A673 (cell line): Measurements from ENCODE around the gene CORO7.

Experiments used
- CTCF ChIP-seq: fragments of 300-800, 200-600 bp; sonication (generic); conservative IDR thresholded peaks from 2 replicates; pipeline ENCODE4 v1.5.1; 2017; ENCODE audit warnings: low read depth, mild to moderate bottlenecking, antibody characterized with exemption, low read length, moderate library complexity, mixed read lengths
- EZH2 ChIP-seq: fragments of 200-600 bp; sonication (generic); IDR thresholded peaks from 2 replicates; pipeline ENCODE4 v1.6.1; 2017; ENCODE audit warnings: borderline replicate concordance, low read depth, mild to moderate bottlenecking, mixed read lengths, antibody characterized with exemption, low read length; ENCODE audit not compliant: poor library complexity, severe bottlenecking

GRCh38 chr16:4385789-4386450 lies 30.5 kb downstream of the CORO7 start:
- TF ChIP-seq CTCF = no peak
- no peak for TF ChIP-seq EZH2
